Esophagus muscularis mucosa (tissue), 4 donors: ENCODE measurements around the gene GPR18.

Experiments used
- CTCF ChIP-seq, 3 experiments: fragments of 200-600 bp in 2 of 3; fragments of 450-650 bp in 1 of 3; sonication (generic) in 2 of 3; IDR thresholded peaks; one replicate each; pipeline ENCODE4 v1.5.1; 2017 to 2019; ENCODE audit warnings: antibody characterized with exemption in 3 of 3, mild to moderate bottlenecking in 2 of 3, moderate library complexity in 1 of 3
- EP300 ChIP-seq: sonication (generic); formaldehyde crosslinking; IDR thresholded peaks from one replicate; pipeline ENCODE4 v1.6.1; 2017; ENCODE audit warnings: antibody characterized with exemption
- POLR2A ChIP-seq: fragments of 450-650 bp; IDR thresholded peaks from one replicate; pipeline ENCODE4 v1.6.1; 2017; ENCODE audit warnings: antibody characterized with exemption, moderate library complexity, mild to moderate bottlenecking, low read depth
- POLR2AphosphoS5 ChIP-seq, 2 donors: sonication (generic); formaldehyde crosslinking; IDR thresholded peaks; one replicate each; pipeline ENCODE4 v1.6.1; 2017; ENCODE audit warnings: antibody characterized with exemption in 2 of 2

DNA sequence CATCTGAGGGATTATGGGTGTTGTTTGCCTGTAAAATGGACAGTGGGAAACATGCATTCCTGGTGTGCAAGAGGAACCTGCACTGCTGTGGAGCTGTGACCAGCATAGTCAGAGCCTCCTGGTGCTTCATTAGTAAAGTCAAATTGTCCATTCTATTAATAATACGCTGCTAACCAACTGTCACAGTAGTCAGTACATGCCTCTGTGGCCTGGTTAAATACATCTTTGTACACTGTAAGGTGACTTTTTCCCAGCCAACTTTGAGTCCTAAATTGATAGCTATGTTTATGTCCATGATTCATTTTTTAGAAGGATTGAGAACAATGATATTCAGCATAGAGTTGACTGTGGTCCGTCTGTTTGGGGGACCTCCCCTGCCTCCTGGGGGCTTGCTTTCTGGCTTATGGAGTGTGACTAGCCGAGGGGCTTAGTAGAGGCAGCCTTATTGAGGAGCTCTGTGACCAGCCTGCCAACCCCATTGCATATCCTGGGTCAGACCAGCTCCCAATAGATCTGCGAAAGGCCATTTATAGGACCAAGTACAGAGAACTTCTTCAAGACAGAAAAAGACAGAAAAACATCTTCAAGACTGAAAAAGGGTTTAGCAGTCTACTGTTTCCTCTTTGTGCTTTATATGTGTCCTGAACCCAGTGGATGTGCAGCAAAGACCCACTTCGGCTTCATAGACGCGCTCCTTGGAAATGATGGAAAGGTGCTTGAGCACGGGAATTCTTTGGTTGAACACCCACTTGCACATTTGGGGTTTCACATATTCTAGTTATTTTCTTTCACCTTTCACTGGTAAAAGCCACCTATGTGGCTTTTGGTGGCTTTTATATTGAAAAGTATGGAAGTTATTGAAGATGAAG, 44.7 kb upstream of the GPR18 start:
- TF ChIP-seq CTCF (IDR thresholded peaks at IDR 0.05) = no peak
- no peak for TF ChIP-seq POLR2A
- TF ChIP-seq POLR2AphosphoS5 (IDR thresholded peaks at IDR 0.05) = no peak
- no peak for TF ChIP-seq EP300
